SIG-M5 treated with dmso at 0.1 percent for 504 hours (cell line): Measurements from ENCODE around the gene ASB16.

Experiments
- DNase-seq: peaks from one replicate; lab custom pipeline; 2025; ENCODE audit not compliant: unreplicated experiment; lab: John Stamatoyannopoulos, UW

ASB16 gene

DNA sequence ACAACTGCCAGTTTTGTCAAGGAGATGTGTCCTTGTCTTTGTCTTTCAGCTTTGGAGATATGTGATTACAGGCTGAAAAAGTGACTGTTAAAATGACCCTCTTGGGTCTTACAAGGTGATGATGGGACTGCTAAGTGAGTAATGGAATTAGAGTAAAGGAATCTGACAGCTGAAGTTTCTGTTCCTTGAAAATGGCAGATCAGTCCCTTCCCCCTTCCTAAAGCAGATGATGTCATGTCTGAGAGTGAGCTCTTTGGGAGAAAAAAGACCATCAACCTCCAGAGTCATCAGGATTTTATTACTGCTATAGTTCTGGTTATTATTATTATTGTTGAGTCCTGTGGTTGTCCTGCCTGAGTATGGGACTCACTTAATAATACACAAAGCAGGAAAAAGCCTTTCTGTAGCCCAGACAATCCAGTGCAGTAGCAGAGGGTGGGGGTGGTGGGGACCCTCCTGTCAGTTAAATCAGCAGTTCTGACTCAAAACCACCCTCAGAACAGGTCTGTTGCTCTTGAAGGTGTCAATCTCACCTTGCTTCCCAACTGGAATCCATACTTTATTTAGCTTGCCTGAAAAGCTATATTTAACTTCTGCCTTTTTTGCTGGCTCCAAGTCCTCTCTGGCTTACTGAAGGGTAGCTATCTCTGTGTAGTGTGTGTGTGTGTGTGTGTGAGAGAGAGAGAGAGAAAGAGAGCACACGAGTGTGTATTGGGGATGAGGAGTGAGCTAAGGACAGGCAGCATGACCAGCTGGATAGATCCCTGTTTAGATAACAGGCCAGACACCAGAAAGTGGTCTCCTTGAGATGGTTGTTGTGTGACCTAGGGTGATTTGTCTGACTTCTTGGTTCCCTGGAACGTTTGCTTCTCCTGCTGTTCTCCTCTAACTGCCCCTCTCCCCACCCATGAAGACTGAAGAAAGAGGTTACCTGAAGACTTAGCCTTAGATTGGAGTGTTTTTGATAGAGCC, 23.8 kb upstream of the ASB16 start:
- no peak for DNase-seq

DNA sequence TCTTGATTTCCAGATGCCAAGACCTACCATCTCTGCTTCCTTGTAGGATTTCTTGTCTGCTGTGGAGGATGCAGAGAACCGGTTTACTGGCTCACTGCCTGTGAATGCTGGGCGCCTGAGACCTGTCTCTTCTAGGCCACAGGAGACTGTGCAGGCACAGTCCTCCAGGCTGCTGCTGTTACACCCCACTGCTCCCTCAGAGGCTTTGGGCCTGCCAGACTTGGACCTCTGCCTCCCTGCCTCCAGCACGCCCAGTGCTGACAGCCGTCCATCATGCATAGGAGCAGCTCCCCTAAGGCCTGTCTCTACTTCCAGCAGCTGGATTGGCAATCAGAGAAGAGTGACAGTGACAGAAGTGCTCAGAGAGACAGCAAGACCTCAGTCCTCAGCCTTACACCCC, 22.7 kb upstream of the ASB16 start:
- no peak for DNase-seq

GRCh38 chr17:44149066-44149465, 21.4 kb upstream of the ASB16 start:
- DNase-seq, result peak; percentile 58

GRCh38 chr17:44149750-44150329, 20.7 kb upstream of the ASB16 start:
- DNase-seq, result no peak

DNA sequence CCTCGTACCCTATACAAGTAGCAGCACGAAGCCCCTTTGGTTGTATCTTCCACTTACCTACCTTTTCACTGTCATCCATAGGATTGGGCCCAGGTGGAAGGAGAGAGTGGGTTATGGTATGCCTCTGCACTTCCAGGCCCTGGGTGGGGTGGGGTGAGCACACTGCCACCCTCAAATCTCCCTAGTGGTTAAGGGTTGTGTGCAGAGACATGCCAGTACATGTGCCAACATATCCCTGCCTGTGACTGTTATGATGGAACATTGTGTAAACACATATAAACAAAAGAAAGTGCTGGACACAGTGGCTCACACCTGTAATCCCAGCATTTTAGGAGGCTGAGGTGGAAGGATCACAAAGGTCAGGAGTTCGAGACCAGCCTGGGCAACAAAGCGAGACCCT, 17.6 kb upstream of the ASB16 start:
- DNase-seq, result no peak

DNA sequence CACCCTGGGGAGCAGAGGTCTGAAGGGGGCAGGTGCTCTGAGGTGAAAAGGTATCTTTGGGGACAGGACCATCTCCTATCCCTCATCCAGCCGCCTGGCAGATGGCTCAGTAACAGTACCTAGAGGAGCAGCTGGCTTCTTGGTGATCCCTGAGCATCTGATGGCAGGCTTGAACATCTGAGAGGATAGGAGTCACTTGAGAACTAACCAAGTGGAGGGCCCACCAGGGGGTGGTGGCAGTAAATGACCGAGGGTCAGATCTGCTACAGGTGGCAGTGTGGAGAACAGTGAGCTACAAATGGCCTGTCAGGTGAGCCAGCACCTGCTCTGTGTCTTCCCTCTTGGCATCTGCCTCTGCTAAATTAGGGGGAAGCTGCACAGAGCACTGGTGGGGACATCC, 15.0 kb upstream of the ASB16 start:
- DNase-seq, result no peak

DNA sequence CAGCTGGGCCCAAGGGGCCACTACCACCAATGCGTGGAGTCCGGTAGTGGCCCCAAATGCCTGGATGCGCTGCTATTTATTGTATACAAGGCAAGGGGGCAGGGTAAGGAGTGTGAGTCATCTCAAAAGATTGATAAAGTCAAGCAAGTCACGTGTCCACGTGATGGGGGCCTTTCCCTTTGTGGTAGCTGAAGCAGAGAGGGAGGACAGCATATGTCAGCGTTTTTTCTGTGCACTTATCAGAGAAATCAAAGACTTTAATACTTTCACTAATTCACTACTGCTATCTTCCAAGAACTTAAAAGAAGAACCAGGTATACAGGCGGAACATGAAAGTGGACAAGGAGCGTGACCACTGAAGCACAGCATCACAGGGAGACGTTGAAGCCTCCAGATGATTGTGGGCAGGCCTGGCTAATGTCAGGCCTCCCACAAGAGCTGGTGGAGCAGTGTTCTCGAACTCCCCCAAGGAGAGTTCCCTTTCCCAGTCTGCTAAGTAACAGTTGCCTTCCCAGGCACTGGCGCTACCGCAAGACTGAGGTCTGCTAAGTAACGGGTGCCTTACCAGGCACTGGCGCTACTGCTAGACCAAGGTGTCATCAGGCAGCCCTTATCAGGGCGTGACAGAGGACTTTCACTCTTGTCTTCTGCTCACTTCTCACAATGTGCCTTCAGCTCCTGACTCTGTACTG, 10.8 kb upstream of the ASB16 start:
- no peak for DNase-seq

GRCh38 chr17:44164476-44164875, 6.0 kb upstream of the ASB16 start:
- DNase-seq, result no peak

GRCh38 chr17:44167181-44167861, 3.2 kb upstream of the ASB16 start:
- no peak for DNase-seq

DNA sequence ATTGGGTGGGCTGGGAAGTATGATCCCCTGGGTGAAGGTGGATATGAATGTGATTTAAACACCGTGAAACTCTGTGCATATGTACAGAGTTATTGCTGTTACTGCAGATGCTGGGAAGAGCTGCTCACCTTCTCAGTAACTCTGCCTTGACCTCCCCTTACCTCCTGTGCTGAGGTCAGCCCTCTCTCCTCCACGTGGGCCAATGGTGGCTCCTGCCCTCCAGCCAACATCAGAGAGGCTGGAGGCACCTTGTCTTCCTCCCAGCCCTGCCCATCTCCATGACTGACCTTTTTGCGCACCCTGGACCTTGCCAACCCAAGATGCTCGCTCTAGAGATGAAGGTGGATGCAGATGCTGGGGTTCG, 387 bp upstream of the ASB16 start:
- no peak for DNase-seq

DNA sequence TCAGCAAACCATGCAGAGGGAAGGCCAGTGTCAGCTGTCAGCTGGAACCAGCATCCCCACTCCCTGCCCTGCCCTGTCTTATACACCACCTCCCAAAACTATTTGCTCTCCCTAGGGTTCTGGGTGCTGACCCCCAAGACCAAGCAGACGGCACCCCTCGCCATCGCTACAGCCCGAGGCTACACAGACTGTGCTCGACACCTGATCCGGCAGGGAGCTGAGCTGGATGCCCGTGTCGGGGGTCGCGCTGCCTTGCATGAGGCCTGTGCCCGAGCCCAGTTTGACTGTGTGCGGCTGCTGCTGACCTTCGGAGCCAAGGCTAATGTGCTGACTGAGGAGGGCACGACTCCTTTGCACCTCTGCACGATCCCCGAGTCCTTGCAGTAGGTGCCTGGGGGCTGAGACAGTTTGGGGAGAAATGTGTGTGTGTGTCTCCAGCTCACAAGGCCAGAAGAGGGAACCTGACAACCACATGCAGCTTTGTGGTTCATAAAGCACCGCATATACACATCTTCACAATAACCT, 1.5 kb downstream of the ASB16 start:
- DNase-seq, result no peak

- no peak for DNase-seq
Measured at GRCh38 chr17:44174427-44174826, 3.9 kb downstream of the ASB16 start.

DNA sequence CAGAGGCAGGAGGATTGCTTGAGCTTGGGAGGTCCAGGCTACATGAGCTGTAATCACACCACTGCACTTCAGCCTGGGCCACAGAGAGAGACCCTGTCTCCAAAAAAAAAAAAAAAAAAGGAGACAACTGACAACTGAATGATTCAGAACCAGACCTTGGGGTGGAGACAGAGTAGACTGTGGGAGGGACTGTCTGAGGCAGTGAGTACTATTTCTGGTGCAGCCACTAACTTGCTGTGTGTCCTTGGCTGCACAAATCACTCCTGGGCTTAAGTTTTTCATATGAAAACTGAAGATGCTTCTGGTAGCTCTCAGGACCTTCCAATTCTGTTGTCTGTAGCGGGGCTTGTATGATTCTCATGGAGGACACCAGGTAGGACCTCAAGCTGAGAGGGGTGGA, 5.8 kb downstream of the ASB16 start:
- no peak for DNase-seq

- DNase-seq, result no peak
Measured at GRCh38 chr17:44176671-44177501, 6.4 kb downstream of the ASB16 start.

DNA sequence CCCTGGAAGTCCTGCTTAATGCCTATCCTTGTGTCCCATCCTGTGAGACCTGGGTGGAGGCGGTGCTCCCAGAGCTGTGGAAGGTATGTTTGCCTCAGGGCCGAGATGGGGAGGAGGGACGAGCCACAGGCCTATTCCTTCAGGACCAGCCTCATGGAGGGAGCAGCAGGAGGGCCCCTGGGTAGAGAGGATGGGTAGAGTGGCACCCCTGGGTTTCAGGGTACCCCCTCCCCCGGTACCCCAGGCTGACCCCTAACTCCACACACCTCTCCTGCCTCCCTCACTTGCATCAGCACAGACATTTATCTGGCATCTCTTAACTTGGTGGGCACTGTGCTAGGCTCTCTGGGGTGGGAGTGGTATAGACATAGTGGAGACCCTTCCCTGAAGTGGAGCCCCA, 7.1 kb downstream of the ASB16 start:
- DNase-seq, result no peak

DNA sequence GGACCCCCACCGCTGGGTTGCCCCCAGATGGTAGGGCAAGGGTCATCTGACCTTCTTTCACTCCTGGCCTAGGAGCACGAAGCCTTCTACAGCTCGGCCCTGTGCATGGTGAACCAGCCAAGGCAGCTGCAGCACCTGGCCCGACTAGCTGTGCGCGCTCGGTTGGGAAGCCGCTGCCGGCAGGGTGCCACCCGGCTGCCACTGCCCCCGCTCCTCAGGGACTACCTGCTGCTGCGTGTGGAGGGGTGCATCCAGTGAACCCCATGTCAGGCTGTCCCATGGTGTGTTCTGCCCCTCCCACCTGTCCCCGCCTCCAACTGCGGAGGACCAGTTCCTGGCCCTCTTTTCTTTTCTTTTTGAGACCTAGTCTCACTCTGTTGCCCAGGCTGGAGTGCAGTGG, 7.6 kb downstream of the ASB16 start:
- DNase-seq, result no peak

GRCh38 chr17:44183024-44183423, 12.5 kb downstream of the ASB16 start:
- no peak for DNase-seq

GRCh38 chr17:44184212-44184810, 13.8 kb downstream of the ASB16 start:
- no peak for DNase-seq

DNA sequence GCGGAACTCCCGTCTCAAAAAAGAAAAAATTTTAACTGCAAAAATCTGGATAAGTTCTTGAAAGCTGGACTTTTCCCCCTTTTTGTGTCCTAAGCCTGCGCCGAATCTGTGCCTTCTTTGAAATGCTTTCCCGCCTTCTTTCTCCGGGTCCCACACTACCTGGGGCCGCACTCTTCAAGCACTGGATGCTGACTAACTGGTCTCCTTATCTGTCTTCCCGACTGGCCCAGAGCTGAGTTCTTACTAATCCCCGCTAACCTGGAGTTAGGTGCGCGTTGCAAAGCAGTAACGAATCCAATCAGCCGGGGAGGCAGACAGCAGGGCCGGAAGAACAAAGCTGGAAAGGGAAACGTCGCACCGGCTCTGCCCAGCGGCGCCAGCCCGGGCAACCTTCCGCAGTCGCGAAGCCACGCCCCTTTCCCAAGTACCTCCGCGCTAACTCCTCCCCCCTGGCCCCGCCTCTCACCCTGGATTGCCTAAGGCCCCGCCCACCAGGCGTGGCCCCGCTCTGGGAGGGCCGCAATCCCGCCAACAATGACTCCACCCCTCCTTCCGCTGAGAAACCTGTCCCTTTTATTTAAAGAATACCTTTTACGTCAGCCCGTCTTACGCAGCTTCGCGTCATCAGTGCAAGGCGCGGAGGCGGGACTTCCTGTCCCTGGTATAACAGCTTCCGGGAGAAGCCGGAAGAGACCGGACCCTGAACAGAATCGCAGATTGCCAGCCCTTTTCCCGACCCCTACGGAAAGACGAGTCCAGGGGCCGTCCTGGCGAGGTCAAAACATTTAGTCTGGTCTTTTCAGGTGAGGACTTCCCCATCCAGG, 16.0 kb downstream of the ASB16 start, which contains the start of gene TMUB2:
TSS of gene TMUB2 (plus strand) at position 666 of the 824 bp plus-strand sequence. CDS start 737 bp downstream, outside the sequence.
- peak; percentile 100 for DNase-seq
